ENCODE measurements around the gene CCDC77.

The CCDC77 gene

DNA sequence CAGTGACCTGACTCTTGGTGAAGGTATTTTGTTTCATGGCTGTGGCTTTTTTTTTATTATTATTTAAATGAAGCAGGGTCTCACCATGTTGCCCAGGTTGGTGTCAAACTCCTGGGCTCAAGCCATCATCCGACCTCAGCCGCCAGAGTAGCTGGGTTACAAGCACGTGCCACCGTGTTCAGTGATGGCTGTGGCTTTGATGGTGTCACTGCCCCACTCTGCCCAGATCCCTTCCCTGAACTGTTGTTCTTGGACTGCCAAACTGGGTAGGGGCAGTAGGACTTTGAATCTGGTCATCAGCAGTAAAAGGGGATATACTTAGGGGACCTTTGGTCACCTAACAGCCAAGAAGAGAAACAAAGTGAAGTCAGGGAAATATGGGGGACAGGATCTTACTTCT lies 77.7 kb downstream of the CCDC77 start:
- no peak for TF ChIP-seq CTCF (IDR thresholded peaks at IDR 0.05; ENCODE audit: control insufficient read depth, extremely low read depth, insufficient read depth)
- DNase-seq (ENCODE audit: low read depth): no peak
- no peak overlapping the region for H3K4me3 ChIP-seq (ENCODE audit: low read depth, low read length)

GRCh38 chr12:480831-481816 lies 79.7 kb downstream of the CCDC77 start:
- no peak for DNase-seq (ENCODE audit: low read depth)
- no peak for TF ChIP-seq CTCF (IDR thresholded peaks at IDR 0.05; ENCODE audit: control insufficient read depth, extremely low read depth, insufficient read depth)
- H3K4me3 ChIP-seq (ENCODE audit: low read depth, low read length): no peak overlapping the region

DNA sequence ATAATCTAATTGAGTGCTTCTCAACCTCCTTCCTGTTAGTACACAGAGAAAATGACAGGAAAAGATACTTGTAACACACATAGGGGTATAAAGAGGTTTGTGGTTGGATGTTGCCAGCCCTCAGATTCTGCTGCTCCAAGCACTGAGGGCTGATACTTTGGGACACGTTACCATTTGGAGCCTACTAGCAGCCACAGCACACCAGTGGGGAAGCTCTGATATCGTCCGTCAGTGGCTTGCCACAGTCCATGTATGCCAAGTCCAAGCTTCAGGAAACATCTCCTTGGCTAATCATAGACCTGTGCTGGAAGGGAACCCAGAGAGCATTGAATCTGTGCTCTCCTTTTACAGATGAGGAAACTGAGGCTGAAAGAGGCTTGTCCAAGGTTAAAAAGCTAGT lies 80.6 kb downstream of the CCDC77 start:
- no peak for TF ChIP-seq CTCF (IDR thresholded peaks at IDR 0.05; ENCODE audit: control insufficient read depth, extremely low read depth, insufficient read depth)
- no peak overlapping the region for H3K4me3 ChIP-seq (ENCODE audit: low read depth, low read length)
- no peak for DNase-seq (ENCODE audit: low read depth)

DNA sequence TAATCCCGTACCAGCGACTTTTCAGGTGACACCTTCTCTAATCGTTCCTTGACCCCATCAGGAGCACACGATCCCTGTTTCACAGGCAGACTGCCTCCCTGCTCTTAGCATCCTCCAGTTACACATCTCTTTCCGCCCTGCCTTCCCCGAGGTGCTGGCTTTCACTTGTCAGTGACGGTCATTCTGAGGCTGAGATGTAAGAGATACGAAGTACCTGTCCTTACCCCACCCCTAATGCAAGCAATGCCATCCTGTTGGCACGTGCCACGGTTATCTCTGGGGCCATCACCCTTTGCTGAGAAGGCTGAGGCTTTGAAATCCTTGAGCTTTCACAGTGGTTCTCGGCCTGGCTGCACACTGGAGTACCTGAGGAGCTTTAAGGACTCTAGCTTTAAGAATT lies 82.7 kb downstream of the CCDC77 start:
- no peak overlapping the region for H3K4me3 ChIP-seq (ENCODE audit: low read depth, low read length)
- no peak for TF ChIP-seq CTCF (IDR thresholded peaks at IDR 0.05; ENCODE audit: control insufficient read depth, extremely low read depth, insufficient read depth)
- peak; percentile 22 for DNase-seq (ENCODE audit: low read depth)

DNA sequence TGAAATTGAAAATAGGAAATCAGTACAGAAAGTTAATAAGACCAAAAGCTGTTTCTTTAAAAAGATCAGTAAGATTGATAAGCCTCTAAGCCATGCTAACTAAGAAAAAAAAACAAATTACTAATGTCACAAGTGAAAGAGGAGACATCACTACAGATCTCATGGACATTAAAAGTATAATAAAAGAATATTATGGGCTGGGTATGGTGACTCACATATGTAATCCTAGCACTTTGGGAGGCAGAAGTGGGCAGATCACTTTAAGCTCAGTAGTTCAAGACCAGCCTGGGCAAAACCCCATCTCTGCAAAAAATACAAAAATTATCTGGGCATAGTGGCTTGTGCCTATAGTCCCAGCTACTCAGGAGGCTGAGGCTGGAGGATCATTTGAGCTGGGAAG lies 88.8 kb downstream of the CCDC77 start:
- DNase-seq (ENCODE audit: low read depth): no peak
- no peak for TF ChIP-seq CTCF (IDR thresholded peaks at IDR 0.05; ENCODE audit: control insufficient read depth, extremely low read depth, insufficient read depth)
- no peak overlapping the region for H3K4me3 ChIP-seq (ENCODE audit: low read depth, low read length)

Data from LNCaP clone FGC (cell line).